ENCODE measurements around the gene TEX22. TPM values are rescaled to one million over a fixed set of nuclear protein-coding genes. Genes with fewer than 3 reads are reported as not detected.

The TEX22 gene
- total RNA-seq, 4 donors from 2014 or later: 0.17 to 0.34 TPM; not detected in 2

DNA sequence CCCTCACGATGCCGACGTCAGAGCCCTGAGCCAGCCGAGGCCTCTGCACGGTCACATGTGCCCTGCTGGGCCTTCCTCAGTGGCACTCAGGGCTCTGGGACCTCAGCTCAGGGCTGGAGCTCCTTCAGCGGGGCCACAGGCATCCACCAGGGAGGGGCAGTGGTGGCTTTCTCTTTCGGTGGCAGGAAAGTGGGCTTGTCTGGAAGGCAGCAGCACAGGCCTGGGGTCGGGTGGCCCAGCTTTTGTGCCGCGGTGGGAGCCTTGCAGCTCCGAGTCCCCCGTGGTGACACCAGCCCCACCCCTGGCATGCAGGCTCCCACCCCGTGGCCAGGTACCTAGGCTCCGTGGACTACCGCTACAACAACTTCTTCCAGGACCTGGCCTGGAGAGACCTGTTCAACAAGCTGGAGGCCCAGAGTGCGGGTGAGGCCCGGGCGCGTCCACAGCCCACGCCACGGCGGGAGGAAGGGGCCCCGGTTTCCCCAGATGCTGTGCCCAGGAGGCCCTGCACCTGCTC lies 14.2 kb upstream of the TEX22 start:
- H3K4me3 ChIP-seq (ENCODE audit: low read depth, poor library complexity, severe bottlenecking): no peak overlapping the region
- DNase-seq (ENCODE audit: low spot score in 2 of 2): no peak
- TF ChIP-seq, protein P1, sequence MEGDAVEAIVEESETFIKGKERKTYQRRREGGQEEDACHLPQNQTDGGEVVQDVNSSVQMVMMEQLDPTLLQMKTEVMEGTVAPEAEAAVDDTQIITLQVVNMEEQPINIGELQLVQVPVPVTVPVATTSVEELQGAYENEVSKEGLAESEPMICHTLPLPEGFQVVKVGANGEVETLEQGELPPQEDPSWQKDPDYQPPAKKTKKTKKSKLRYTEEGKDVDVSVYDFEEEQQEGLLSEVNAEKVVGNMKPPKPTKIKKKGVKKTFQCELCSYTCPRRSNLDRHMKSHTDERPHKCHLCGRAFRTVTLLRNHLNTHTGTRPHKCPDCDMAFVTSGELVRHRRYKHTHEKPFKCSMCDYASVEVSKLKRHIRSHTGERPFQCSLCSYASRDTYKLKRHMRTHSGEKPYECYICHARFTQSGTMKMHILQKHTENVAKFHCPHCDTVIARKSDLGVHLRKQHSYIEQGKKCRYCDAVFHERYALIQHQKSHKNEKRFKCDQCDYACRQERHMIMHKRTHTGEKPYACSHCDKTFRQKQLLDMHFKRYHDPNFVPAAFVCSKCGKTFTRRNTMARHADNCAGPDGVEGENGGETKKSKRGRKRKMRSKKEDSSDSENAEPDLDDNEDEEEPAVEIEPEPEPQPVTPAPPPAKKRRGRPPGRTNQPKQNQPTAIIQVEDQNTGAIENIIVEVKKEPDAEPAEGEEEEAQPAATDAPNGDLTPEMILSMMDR (IDR thresholded peaks at IDR 0.05): no peak
- no peak for TF ChIP-seq POLR2A (IDR thresholded peaks at IDR 0.05)
- 72 to 97% methylated on average over 6 to 11 of the region's 23 CpGs for WGBS, 2 donors
- intact Hi-C loops (cut with DNase I; ENCODE audit: low total_unique reads): loop anchor here (5.0 kb wide), 1 partner anchor 903 kb away; no protein-coding TSS in a partner anchor

DNA sequence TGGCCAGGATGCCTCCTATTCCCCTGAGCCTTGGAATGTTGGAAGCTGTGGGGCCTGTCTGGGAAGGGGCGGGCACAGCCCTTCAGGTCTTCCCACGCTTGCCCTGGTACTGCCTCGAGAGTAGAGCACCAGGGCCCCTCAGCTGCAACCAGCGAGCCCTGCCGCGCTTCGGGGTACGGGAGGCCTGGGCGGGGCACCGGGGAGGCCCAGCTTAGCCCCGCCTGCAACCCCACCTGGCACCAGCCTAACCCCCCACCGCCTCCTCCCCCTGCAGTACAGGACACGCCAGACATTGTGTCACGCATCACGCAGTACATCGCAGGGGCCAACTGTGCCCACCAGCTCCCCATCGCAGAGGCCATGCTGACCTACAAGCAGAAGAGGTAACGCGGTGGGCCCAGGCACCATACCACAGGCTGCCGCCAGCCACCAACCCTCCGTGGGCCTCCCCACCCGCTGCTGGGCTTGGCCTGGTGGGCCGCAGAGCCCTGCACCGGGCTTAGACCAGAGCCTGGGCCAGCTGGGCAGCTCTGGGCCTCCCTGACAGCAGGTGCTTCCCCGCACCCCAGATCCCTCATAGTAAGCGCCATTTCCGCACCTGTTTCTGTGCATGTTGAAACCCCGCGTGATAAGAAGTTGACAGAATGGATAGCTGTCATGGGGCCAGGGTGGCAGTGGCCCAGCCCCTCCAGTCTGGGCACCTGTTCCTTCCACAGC lies 13.6 kb upstream of the TEX22 start:
- TF ChIP-seq, protein P1 (IDR thresholded peaks at IDR 0.05): no peak
- no peak for TF ChIP-seq POLR2A (IDR thresholded peaks at IDR 0.05)
- intact Hi-C loops (cut with DNase I; ENCODE audit: low total_unique reads): loop anchor here (5.0 kb wide), 1 partner anchor 903 kb away; no protein-coding TSS in a partner anchor
- H3K4me3 ChIP-seq (ENCODE audit: low read depth, poor library complexity, severe bottlenecking): no peak overlapping the region
- whole genome bisulfite sequencing, 2 donors: 84 to 87% methylated on average over 8 to 16 of the region's 29 CpGs
- DNase-seq (ENCODE audit: low spot score in 2 of 2): no peak

DNA sequence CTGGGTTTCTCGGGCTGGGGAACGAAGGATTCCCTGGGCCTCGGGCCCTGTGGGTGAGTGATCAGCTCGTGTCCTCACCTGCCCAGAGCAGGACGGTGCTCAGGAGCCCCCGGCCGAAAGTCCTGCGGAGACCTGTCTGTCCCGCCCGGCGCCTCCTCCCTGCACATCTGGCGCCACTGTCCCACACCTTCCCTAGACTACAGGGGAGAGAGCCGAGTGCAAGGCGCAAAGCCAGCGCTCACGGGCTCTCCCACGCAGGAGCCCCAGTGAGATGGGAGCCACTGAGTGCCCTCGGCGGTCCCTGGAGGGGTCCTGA lies 13.1 kb upstream of the TEX22 start:
- no peak for DNase-seq (ENCODE audit: low spot score in 2 of 2)
- no peak overlapping the region for H3K4me3 ChIP-seq (ENCODE audit: low read depth, poor library complexity, severe bottlenecking)
- WGBS, 2 donors: 74 to 81% methylated on average over 19 of the region's 19 CpGs
- TF ChIP-seq, protein P1 (IDR thresholded peaks at IDR 0.05): no peak
- no peak for TF ChIP-seq POLR2A (IDR thresholded peaks at IDR 0.05)
- intact Hi-C loops (cut with DNase I; ENCODE audit: low total_unique reads): no loop called here

DNA sequence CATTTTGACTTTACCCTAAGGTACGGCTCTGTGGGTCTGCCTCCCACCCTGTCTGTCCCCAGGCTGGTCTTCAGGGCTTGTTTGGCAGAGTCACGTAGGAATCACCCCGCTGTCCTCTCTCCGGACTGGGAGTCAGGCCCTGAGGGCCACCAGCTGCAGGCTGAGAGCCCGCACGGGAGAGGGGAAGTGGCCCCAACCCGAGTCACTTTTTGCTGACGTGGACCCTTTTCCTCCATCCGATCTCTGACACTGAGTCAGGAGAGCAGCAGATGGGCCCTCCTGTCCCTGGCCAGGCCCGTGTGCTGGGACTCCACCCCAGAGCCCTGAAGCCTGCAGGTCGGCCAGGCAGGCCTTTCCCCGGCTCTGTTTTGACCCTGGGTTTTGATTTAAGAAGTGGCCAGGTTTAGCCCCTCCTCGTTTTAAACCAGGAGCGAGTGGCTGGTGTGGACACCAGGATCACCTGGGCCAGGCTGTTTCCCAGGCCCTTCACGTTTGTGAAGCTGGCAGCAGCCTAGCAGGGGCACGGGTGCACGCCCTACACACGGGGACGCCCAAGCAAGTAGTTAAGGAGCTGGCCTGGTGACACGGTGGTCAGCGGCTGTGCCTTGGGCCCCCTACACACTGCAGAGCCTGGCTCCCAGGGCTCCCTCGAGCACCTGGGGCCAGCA lies 12.5 kb upstream of the TEX22 start:
- no peak overlapping the region for H3K4me3 ChIP-seq (ENCODE audit: low read depth, poor library complexity, severe bottlenecking)
- 81 to 87% methylated on average over 22 of the region's 22 CpGs for WGBS, 2 donors
- intact Hi-C loops (cut with DNase I; ENCODE audit: low total_unique reads): no loop called here
- TF ChIP-seq POLR2A (IDR thresholded peaks at IDR 0.05): no peak
- TF ChIP-seq, protein P1 (IDR thresholded peaks at IDR 0.05): no peak
- no peak for DNase-seq (ENCODE audit: low spot score in 2 of 2)

DNA sequence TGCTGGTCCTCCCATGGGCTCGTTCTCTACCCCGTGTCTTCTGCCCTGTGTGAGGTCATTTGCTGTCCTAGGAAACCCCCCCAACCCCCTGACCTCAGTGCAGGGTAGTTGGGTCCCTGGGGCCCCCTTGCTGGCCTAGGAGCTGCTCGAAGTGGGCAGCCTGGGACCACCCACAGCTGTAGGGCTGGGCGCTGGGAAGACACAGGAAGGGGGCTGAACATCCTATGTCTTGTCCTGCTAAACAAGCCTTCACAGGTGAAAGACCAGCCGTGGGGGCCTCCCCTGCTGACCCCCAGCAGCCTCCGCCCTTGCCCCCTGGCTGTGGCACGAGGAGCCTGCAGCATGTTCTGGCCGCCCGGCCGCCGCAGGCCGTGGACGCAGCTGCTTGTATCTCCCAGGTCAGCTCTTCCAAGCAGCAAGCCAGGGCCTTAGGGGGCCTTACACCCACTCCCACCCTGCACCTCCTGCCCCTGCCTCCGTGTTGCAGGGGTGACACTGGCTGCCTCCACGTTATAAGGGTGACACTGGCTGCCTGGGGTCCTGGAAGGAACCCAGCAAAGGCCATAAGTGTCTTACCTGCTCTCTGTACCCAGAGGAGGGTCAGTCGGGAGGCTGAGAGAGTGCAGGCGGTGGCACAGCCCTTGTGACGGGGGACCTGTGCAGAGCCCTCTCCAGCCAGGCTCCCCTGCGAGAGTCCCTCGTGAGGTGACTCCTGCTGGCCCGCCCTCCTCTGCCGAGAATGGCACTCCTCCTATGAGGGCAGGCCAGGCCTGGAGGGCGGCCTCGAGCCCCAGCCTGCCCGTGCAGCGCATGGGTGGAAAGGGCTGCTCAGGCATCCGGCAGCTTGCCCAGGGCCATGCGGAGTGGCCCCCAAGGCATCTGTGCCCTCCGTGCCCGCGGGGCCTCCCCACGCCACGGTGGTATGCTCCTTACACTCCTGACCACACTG lies 11.5 kb upstream of the TEX22 start:
- H3K4me3 ChIP-seq (ENCODE audit: low read depth, poor library complexity, severe bottlenecking): no peak overlapping the region
- intact Hi-C loops (cut with DNase I; ENCODE audit: low total_unique reads): no loop called here
- no peak for DNase-seq (ENCODE audit: low spot score in 2 of 2)
- TF ChIP-seq, protein P1 (IDR thresholded peaks at IDR 0.05): no peak
- TF ChIP-seq POLR2A (IDR thresholded peaks at IDR 0.05): no peak
- WGBS, 2 donors: 82 to 86% methylated on average over 22 to 26 of the region's 33 CpGs

Measured in lower leg skin (tissue), 4 donors.